Astrocyte (in vitro differentiated cells and primary cell): ENCODE measurements around the gene ID1.

Experiments used
- EZH2 ChIP-seq: IDR thresholded peaks from 2 replicates; pipeline ENCODE4 v1.6.1; 2012; ENCODE audit warnings: mild to moderate bottlenecking, low read length, inconsistent platforms; ENCODE audit not compliant: insufficient read depth
- TF ChIP-seq, protein P1 (sequence below): IDR thresholded peaks from 2 replicates; pipeline ENCODE4 v1.5.1; 2011; ENCODE audit warnings: low read depth, mild to moderate bottlenecking, inconsistent platforms, low read length, moderate library complexity; ENCODE audit not compliant: insufficient read depth

DNA sequence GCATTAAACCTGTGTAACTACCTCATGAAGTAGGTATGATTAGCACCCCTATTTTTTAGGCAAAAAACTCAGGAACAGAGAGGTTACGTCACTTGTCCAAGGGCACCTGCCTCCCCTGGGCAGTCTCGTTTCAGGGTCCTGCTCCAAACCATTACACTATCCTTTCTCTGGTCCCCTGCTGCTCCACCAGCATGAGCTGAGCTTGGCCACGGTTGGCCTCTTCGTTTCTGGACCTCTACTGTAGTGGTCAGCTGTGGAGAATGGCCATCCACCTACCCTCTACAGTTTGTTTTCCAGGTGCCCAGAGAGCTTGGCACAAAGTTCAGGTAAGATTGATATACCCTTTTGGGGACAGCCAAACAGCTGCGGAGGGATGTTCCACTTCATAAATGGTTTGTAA is 49.4 kb downstream of the ID1 start:
- TF ChIP-seq, protein P1, sequence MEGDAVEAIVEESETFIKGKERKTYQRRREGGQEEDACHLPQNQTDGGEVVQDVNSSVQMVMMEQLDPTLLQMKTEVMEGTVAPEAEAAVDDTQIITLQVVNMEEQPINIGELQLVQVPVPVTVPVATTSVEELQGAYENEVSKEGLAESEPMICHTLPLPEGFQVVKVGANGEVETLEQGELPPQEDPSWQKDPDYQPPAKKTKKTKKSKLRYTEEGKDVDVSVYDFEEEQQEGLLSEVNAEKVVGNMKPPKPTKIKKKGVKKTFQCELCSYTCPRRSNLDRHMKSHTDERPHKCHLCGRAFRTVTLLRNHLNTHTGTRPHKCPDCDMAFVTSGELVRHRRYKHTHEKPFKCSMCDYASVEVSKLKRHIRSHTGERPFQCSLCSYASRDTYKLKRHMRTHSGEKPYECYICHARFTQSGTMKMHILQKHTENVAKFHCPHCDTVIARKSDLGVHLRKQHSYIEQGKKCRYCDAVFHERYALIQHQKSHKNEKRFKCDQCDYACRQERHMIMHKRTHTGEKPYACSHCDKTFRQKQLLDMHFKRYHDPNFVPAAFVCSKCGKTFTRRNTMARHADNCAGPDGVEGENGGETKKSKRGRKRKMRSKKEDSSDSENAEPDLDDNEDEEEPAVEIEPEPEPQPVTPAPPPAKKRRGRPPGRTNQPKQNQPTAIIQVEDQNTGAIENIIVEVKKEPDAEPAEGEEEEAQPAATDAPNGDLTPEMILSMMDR = no peak
- no peak for TF ChIP-seq EZH2
